Esophagus (tissue), 2 donors: ENCODE data around the gene PFKP. TPM values are rescaled to one million over a fixed set of nuclear protein-coding genes. Genes with fewer than 3 reads are reported as not detected.

Experiments
- H3K27ac ChIP-seq, 2 donors: one replicate each; pipeline ENCODE4 v1.5.1; 2013; ENCODE audit warnings: low read depth in 2 of 2, mild to moderate bottlenecking in 2 of 2, inconsistent platforms in 1 of 2, low read length in 1 of 2, moderate library complexity in 1 of 2
- H3K27me3 ChIP-seq, 2 donors: one replicate each; pipeline ENCODE4 v1.6.1; 2013; ENCODE audit warnings: low read length in 2 of 2, control low read depth in 1 of 2, mild to moderate bottlenecking in 1 of 2; ENCODE audit not compliant: insufficient read depth in 2 of 2, control insufficient read depth in 1 of 2
- H3K36me3 ChIP-seq, 2 donors: one replicate each; pipeline ENCODE4 v1.6.1; 2013; ENCODE audit warnings: low read length in 1 of 2; ENCODE audit not compliant: control insufficient read depth in 2 of 2, insufficient read depth in 2 of 2
- H3K4me1 ChIP-seq, 2 donors: one replicate each; pipeline ENCODE4 v1.6.1; 2013; ENCODE audit warnings: low read length in 1 of 2; ENCODE audit not compliant: control insufficient read depth in 2 of 2, insufficient read depth in 2 of 2
- H3K4me3 ChIP-seq, 2 donors: one replicate each; pipeline ENCODE4 v1.5.1; 2013; ENCODE audit warnings: low read length in 2 of 2, mild to moderate bottlenecking in 2 of 2, low read depth in 1 of 2, moderate library complexity in 1 of 2
- H3K9me3 ChIP-seq, 2 donors: one replicate each; pipeline ENCODE4 v1.6.1; 2013; ENCODE audit warnings: mild to moderate bottlenecking in 2 of 2, low read depth in 1 of 2, low read length in 1 of 2, moderate library complexity in 1 of 2; ENCODE audit not compliant: control insufficient read depth in 2 of 2, insufficient read depth in 1 of 2
- WGBS, 2 donors: extraction: QIAGEN DNeasy Blood & Tissue Kit; methylation state at CpG; one replicate each; pipeline ENCODE4 v1.1.7; 2013; 5-methylcytosine and 5-hydroxymethylcytosine counted together
- polyA plus RNA-seq, 2 donors: library from polyadenylated mRNA; stranded (reverse); fragments of 200-250 nt; gene quantifications; one replicate each; pipeline ENCODE4 v1.2.3, GENCODE V29; 2013
- donor health status: healthy with polysubstance abuse.
- donor health status: Bipolar disorder and iron deficiency.

The PFKP gene
- polyA plus RNA-seq, 2 donors, result 43.9 to 66.9 TPM

GRCh38 chr10:3094609-3095036, 27.3 kb downstream of the PFKP start:
- Histone ChIP-seq H3K27ac (peak overlapping the region in 1 of 2 donors; percentile 82), H3K27me3 (no peaks in the 10 kb centered on the region), H3K4me1 (peaks cover 9 to 14% of the 10 kb centered on the region in 2 donors), H3K4me3 (no peak overlapping the region), H3K36me3 (no peaks in the 10 kb centered on the region), H3K9me3 (no peaks in the 10 kb centered on the region)
- WGBS, 2 donors, result 69 to 78% methylated on average over 5 of the region's 5 CpGs

GRCh38 chr10:3095373-3096139, 28.2 kb downstream of the PFKP start:
- H3K9me3 ChIP-seq, result no peaks in the 10 kb centered on the region
- 6 to 15% methylated on average over 17 of the region's 17 CpGs for WGBS, 2 donors
- H3K4me3 ChIP-seq, result no peak overlapping the region
- H3K27me3 ChIP-seq, result no peaks in the 10 kb centered on the region
- peaks cover 0 to 3% of the 10 kb centered on the region in 2 donors for H3K36me3 ChIP-seq
- H3K4me1 ChIP-seq, result peaks cover 6 to 9% of the 10 kb centered on the region in 2 donors
- peak overlapping the region; percentile 62 to 82 for H3K27ac ChIP-seq

DNA sequence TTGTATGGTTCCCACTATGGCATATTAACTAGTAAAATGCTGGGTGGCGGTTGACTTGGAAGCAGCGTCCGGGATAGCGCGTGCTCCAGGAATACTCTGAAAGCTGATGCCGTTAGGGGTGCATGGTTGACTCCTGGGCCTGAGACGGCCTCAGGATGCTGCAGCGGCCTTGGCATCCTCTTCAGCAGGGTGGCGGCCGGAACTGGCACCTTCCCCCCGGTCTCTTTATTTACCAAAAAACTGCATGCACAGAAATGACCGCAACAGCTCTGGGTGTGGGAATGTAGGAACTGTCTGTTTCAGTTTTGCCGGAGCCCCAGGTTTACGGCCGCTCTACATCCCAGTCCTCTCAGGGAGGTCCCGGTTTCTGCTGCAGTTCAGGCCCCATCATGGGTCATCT, 28.8 kb downstream of the PFKP start:
- peaks cover 0 to 3% of the 10 kb centered on the region in 2 donors for H3K36me3 ChIP-seq
- peak overlapping the region; percentile 62 to 82 for H3K27ac ChIP-seq
- H3K4me3 ChIP-seq, result no peak overlapping the region
- WGBS, 2 donors, result 50 to 58% methylated on average over 16 of the region's 16 CpGs
- no peaks in the 10 kb centered on the region for H3K9me3 ChIP-seq
- H3K27me3 ChIP-seq, result no peaks in the 10 kb centered on the region
- peaks cover 6 to 9% of the 10 kb centered on the region in 2 donors for H3K4me1 ChIP-seq

- Histone ChIP-seq H3K9me3 (no peaks in the 10 kb centered on the region), H3K4me3 (no peak overlapping the region), H3K4me1 (peaks cover 6 to 9% of the 10 kb centered on the region in 2 donors), H3K36me3 (peaks cover 0 to 3% of the 10 kb centered on the region in 2 donors), H3K27ac (no peak overlapping the region), H3K27me3 (no peaks in the 10 kb centered on the region)
- WGBS, 2 donors, result 85 to 91% methylated on average over 9 of the region's 9 CpGs
These were observed 29.8 kb downstream of the PFKP start for GRCh38 chr10:3097160-3097559.

- no peaks in the 10 kb centered on the region for H3K27me3 ChIP-seq
- no peaks in the 10 kb centered on the region for H3K9me3 ChIP-seq
- peak overlapping the region in 1 of 2 donors; percentile 64 for H3K27ac ChIP-seq
- peaks cover 8 to 18% of the 10 kb centered on the region in 2 donors for H3K4me1 ChIP-seq
- H3K36me3 ChIP-seq, result peaks cover 0 to 4% of the 10 kb centered on the region in 2 donors
- no peak overlapping the region for H3K4me3 ChIP-seq
- WGBS, 2 donors, result 84 to 91% methylated on average over 11 of the region's 11 CpGs
These were observed 31.3 kb downstream of the PFKP start for GRCh38 chr10:3098689-3099088.

DNA sequence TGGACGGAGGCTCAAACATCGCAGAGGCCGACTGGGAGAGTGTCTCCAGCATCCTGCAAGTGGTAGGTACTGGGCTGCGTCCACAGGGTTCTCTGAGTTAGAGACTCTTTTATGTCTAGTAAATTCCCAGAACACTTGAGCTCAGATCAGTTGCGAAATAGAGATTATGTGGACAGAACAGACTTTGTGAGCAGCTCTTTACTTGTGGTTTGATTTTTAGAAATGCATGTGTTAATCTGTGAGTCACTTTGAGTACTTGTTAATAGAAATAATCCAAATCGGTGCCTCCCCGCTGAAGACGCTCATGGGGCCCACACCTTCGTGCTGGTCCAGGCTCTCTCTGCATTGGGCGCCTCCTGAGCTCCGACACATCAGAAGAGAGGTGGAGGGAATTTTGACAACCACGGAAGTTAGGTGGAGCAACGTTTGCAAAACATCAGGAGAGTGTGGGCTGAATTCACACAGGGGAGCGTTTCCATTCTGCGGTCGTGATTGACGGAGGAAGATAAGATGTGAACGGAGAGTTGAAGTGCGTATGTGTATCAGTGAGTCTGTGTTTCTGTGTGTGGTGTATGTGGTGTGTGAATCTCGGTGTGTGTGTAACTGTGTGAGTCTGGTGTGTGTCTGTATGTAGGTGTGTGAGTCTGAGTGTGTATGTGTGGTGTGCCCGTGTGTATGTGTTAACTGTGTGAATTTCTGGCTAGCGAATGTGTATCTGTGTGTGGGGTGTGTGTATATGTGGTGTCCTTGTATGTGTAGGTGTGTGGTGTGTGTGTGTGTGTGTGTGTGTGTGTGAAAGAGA, 32.1 kb downstream of the PFKP start:
- Histone ChIP-seq H3K4me1 (peaks cover 8 to 16% of the 10 kb centered on the region in 2 donors), H3K4me3 (no peak overlapping the region), H3K9me3 (no peaks in the 10 kb centered on the region), H3K27me3 (no peaks in the 10 kb centered on the region), H3K27ac (peak overlapping the region in 1 of 2 donors; percentile 64), H3K36me3 (peaks cover 0 to 9% of the 10 kb centered on the region in 2 donors)
- WGBS, 2 donors, result 76 to 78% methylated on average over 22 of the region's 22 CpGs

DNA sequence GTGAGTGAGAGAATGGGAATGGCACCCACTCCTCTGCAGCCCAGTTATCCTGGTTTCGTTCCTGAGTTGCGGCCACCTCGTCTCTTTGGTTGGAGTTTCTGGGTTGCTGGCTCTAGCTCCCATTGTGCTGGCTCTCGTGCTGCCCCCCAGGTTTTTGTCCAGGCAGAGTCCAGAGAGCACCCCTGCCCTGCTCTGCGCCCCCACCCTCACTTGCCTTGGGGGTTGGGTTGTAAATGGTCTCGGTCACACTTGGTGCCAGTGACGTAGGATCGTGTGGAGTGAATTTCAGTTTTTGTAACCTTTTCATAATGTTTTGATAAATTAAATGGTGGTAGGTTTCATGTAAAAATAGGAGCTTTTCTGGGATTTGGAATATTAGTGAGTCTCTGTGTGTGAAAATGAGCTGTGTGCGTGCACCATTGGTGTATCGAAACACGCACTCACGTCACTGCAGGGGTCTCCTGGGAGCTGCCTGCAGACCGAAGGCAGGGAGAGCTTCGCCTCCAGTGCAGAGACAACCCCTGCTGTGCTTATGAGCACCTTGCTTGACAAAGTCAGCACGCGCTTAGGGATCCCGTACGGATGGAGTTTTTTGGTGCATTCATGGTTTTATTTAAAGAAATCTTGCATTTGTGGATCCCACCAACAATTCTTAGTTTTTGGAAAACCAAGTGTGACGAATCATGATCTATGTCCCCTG, 32.9 kb downstream of the PFKP start:
- 93 to 96% methylated on average over 19 of the region's 19 CpGs for WGBS, 2 donors

DNA sequence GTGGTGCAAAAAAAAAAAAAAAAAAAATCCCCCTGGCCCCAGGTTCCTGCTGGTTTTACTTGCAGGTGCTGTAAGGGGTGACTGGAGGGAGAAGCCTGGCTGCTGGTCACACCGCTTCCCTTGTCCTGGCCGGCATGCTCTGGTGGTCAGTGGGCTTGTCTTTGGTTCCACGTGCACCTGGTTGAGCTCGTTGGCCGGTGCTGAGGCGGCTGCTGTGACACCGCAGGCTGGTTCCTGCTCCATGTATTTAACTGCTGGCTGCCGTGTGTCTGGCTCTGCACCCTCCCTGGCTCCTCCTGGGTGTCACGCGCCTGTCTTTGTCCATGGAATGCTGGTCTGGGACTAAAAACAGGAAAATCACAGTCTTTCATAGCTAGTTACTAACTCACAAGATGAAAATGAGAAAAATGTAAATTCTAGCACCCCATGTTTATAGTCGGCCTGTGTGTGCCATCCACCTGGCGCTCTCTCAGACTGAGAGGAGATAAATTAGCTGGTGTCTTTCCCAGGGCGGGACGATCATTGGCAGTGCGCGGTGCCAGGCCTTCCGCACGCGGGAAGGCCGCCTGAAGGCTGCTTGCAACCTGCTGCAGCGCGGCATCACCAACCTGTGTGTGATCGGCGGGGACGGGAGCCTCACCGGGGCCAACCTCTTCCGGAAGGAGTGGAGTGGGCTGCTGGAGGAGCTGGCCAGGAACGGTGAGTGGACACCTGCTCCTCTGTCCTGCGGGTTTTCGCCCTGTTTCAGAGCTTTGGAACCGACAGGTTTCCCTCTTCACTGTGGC, 33.7 kb downstream of the PFKP start:
- H3K4me3 ChIP-seq, result no peak overlapping the region
- WGBS, 2 donors, result 91 to 92% methylated on average over 31 of the region's 31 CpGs
- H3K4me1 ChIP-seq, result peaks cover 8 to 15% of the 10 kb centered on the region in 2 donors
- H3K27me3 ChIP-seq, result no peaks in the 10 kb centered on the region
- no peaks in the 10 kb centered on the region for H3K9me3 ChIP-seq
- peak overlapping the region in 1 of 2 donors; percentile 20 for H3K27ac ChIP-seq
- peaks cover 0 to 19% of the 10 kb centered on the region in 2 donors for H3K36me3 ChIP-seq

More for the DNA sequence above, 32.9 kb downstream of the PFKP start:
- H3K4me3 ChIP-seq, result no peak overlapping the region
- H3K27ac ChIP-seq, result peak overlapping the region in 1 of 2 donors; percentile 51
- H3K9me3 ChIP-seq, result no peaks in the 10 kb centered on the region
- no peaks in the 10 kb centered on the region for H3K27me3 ChIP-seq
- peaks cover 0 to 15% of the 10 kb centered on the region in 2 donors for H3K36me3 ChIP-seq
- H3K4me1 ChIP-seq, result peaks cover 8 to 16% of the 10 kb centered on the region in 2 donors
